Parathyroid adenoma (tissue), 2 donors: ENCODE data around the gene CCDC70.
A peak's percentile ranks its signal among the peaks of the same experiment; 100 is the strongest.

Experiments
- H2AFZ ChIP-seq: fragments of 300-600 bp; sonication (generic); one replicate; pipeline ENCODE4 v1.7.0; 2017; ENCODE audit warnings: antibody characterized with exemption, mild to moderate bottlenecking
- H3K27ac ChIP-seq: fragments of 300-600 bp; sonication (generic); one replicate; pipeline ENCODE4 v1.7.0; 2017
- H3K27me3 ChIP-seq: fragments of 300-600 bp; sonication (generic); one replicate; pipeline ENCODE4 v1.7.0; 2017; ENCODE audit warnings: low read length; ENCODE audit not compliant: control insufficient read depth, insufficient read depth
- H3K36me3 ChIP-seq: fragments of 300-600 bp; sonication (generic); one replicate; pipeline ENCODE4 v1.7.0; 2017; ENCODE audit warnings: low read length; ENCODE audit not compliant: control insufficient read depth, insufficient read depth
- H3K4me1 ChIP-seq: fragments of 300-600 bp; sonication (generic); one replicate; pipeline ENCODE4 v1.7.0; 2017; ENCODE audit warnings: control low read depth
- H3K4me2 ChIP-seq: fragments of 300-600 bp; sonication (generic); one replicate; pipeline ENCODE4 v1.7.0; 2017; ENCODE audit warnings: low read length
- H3K4me3 ChIP-seq: fragments of 300-600 bp; sonication (generic); one replicate; pipeline ENCODE4 v1.7.0; 2017; ENCODE audit warnings: low read depth, low read length
- H3K79me2 ChIP-seq: fragments of 300-600 bp; sonication (generic); one replicate; pipeline ENCODE4 v1.7.0; 2017; ENCODE audit warnings: control low read depth
- H3K9ac ChIP-seq: fragments of 300-600 bp; sonication (generic); one replicate; pipeline ENCODE4 v1.7.0; 2017; ENCODE audit warnings: mild to moderate bottlenecking
- H3K9me3 ChIP-seq: fragments of 300-600 bp; sonication (generic); one replicate; pipeline ENCODE4 v1.7.0; 2017; ENCODE audit warnings: low read length; ENCODE audit not compliant: control insufficient read depth
- CTCF ChIP-seq: fragments of 300-600 bp; sonication (generic); IDR thresholded peaks from one replicate; pipeline ENCODE4 v1.7.0; 2017; ENCODE audit warnings: antibody characterized with exemption, mild to moderate bottlenecking
- donor health status: primary hyperparathyroidism.

CCDC70 gene

GRCh38 chr13:51861723-51862300, at the start of gene CCDC70:
Gene CCDC70, plus strand, starts transcription at chr13:51861969. Its CDS starts 3,443 bp downstream, at chr13:51865412.
- no peak within 1 kb of the TSS for H3K4me3 ChIP-seq
- H3K9ac ChIP-seq: no peak within 1 kb of the TSS
- no peaks in the 10 kb centered on the region for H3K9me3 ChIP-seq
- no peaks in the 10 kb centered on the region for H3K36me3 ChIP-seq
- no peak within 1 kb of the TSS for H2AFZ ChIP-seq
- no peaks in the 10 kb centered on the region for H3K79me2 ChIP-seq
- no peak for TF ChIP-seq CTCF
- no peak within 1 kb of the TSS for H3K27ac ChIP-seq
- H3K4me2 ChIP-seq: no peak within 1 kb of the TSS
- no peaks in the 10 kb centered on the region for H3K27me3 ChIP-seq
- no peaks in the 10 kb centered on the region for H3K4me1 ChIP-seq

DNA sequence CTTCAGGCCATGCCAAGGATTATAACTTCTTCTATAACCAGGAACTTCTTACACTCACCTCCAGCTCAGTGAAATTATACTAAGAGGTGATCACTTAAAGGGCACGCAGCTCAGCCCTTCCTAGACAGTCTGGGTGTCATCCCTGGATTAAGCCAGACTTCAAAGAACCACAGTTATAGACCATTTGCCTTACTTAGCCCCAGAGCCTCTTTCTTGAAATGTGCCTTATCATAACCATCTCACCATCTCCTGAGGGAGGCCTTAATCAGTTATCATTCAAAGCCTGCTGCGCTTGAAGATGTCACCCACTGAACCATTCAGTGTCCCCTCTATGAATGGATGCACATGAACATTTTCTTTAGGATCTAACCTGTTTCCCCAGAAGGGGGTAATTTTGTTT, 47.7 kb upstream of the CCDC70 start:
- H3K9ac ChIP-seq: no peak overlapping the region
- H3K4me2 ChIP-seq: no peak overlapping the region
- no peaks in the 10 kb centered on the region for H3K36me3 ChIP-seq
- H3K4me1 ChIP-seq: no peaks in the 10 kb centered on the region
- H2AFZ ChIP-seq: no peak overlapping the region
- H3K4me3 ChIP-seq: no peak overlapping the region
- no peak for TF ChIP-seq CTCF
- no peaks in the 10 kb centered on the region for H3K9me3 ChIP-seq
- H3K79me2 ChIP-seq: no peaks in the 10 kb centered on the region
- no peaks in the 10 kb centered on the region for H3K27me3 ChIP-seq
- no peak overlapping the region for H3K27ac ChIP-seq

DNA sequence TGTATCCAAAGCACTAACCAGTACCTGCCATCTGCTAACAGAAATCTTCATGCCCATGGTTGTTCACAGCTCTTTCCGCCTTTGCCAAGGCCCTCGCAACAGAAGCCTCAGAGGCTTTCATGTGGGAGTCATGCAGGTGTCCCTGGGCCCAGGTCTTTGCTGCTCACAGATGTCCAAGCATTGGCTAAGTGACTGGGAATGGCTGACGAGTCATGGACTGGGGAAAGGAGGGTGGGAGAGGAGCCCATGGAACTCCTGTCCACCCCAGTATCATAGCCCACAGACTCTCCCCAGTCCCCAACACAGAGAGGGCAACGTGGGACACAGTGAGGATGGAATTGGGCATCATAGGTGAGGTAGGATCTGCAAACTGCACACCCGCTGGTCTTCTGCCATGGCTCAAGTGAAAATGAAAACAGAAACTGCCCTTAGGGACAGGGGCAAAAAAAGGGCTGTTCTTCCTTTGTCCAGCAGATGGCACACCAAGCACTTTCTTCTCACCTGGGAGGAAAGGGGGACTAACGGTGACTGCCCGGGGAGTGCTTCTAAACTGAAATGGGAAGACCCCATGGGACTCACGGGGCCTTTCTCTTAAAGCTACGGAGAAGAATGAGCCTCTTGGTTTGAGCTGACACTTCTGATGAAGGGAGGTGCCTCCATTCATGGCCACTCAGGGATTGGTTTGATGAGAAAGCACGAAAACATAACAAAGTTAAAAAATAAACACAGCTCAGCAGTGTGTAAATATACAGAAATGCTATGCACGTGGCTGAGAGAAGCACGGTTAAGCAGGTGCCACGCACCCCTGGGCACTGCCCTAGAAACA, 46.7 kb upstream of the CCDC70 start:
- no peak overlapping the region for H3K4me3 ChIP-seq

GRCh38 chr13:51815848-51816247, 45.9 kb upstream of the CCDC70 start:
- H3K4me2 ChIP-seq: no peak overlapping the region
- H3K27ac ChIP-seq: no peak overlapping the region
- H3K9me3 ChIP-seq: no peaks in the 10 kb centered on the region
- H3K36me3 ChIP-seq: no peaks in the 10 kb centered on the region
- no peaks in the 10 kb centered on the region for H3K27me3 ChIP-seq
- H3K79me2 ChIP-seq: no peaks in the 10 kb centered on the region
- no peak overlapping the region for H3K4me3 ChIP-seq
- no peak for TF ChIP-seq CTCF
- no peak overlapping the region for H3K9ac ChIP-seq
- H2AFZ ChIP-seq: peak overlapping the region; percentile 78
- peaks cover 3% of the 10 kb centered on the region for H3K4me1 ChIP-seq

More for the DNA sequence above, 46.7 kb upstream of the CCDC70 start:
- peak overlapping the region; percentile 78 for H2AFZ ChIP-seq
- H3K9me3 ChIP-seq: no peaks in the 10 kb centered on the region
- H3K9ac ChIP-seq: no peak overlapping the region
- H3K27ac ChIP-seq: no peak overlapping the region
- no peaks in the 10 kb centered on the region for H3K27me3 ChIP-seq
- no peaks in the 10 kb centered on the region for H3K79me2 ChIP-seq
- TF ChIP-seq CTCF: peak; percentile 65
- peak overlapping the region; percentile 55 for H3K4me2 ChIP-seq
- H3K36me3 ChIP-seq: no peaks in the 10 kb centered on the region
- H3K4me1 ChIP-seq: peaks cover 3% of the 10 kb centered on the region
